HG03354 (cell line): ENCODE measurements around the gene LNX1.

Experiments used
- ATAC-seq: cut with Tn5 transposase; IDR thresholded peaks from one replicate; pipeline ENCODE4 v1.9.1; 2021; ENCODE audit warnings: mild to moderate bottlenecking; ENCODE audit not compliant: unreplicated experiment, poor library complexity, severe bottlenecking

The LNX1 gene

DNA sequence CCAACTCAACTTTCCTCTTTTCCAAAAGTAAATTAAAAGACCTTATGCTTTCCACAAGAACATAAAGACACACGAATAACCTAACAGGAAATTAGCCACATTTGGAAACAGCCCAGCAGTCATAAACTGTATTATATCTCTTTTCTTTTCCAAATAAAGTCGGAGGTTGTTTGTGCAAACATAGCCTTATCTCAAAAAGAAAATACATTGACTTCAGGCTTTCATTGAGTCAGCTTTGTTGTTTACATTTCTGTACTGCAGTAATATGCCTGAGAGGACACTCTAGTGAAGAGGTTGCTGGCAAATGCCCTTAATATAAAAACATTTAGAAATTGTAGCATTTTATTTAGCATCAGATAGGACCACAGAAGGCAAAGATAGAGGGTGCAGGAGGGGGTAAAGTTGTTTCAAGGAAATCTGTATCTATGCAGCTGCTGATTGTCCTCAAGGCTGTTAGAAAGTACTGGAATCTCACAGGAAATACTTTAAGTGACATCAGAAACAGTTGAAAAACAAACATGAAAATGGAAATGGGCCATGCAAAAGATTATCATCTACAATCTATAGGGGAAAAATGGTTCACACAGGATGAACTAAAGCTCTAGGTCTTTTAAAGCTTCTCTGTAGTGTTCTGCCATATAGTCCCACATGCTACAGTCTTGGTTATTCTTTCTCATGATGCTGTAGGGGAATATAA, 14.5 kb downstream of the LNX1 start:
- ATAC-seq: no peak

DNA sequence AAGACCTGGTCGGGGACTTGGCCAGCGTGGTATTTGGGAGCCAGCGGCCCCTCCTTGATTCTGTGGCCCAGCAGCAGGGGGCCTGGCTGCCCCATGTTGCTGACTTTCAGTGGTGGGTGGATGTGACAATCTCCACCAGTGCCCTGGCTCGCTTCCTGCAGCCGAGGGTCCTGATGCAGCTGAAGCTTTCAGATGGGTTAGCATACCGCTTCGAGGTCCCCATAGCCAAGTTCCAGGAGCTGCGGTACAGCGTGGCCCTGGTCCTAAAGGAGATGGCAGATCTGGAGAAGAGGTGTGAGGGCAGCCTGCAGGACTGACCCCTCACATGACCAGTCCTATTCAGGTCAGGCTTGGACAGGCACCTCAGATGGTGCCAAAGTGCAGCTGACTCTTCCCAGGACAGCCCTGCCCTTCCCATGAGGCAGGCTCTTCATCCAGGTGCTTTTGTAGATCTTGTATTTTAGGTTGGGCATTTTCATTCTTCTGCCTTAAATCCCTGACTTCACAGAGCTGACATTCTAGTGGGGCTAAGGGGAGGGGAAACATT, 15.1 kb downstream of the LNX1 start:
- ATAC-seq: no peak

- no peak for ATAC-seq
These were observed 15.7 kb downstream of the LNX1 start for GRCh38 chr4:53575552-53575951.

- ATAC-seq: no peak
These were observed 16.8 kb downstream of the LNX1 start for GRCh38 chr4:53574528-53574927.

DNA sequence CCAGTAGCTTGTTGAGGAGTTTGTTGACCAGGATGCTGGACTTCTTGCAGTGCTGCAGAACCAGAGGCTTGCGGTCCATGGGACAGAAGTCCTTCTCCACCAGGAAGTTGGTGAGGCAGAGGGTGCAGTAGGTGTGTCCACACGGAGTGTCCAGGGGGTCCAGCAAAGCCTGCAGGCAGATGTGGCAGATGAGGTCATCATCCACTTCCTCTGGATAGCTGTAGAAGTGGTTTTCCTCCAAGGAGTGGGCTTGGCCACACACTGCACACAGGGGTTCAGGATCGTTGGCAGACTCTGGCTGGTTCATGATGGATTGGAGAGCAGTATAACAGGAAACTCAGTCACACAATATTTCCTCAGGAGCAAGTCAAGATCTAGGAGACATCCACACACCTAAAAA, 17.6 kb downstream of the LNX1 start:
- ATAC-seq: no peak

GRCh38 chr4:53572600-53572994, 18.7 kb downstream of the LNX1 start:
- no peak for ATAC-seq

GRCh38 chr4:53571936-53572599, 19.2 kb downstream of the LNX1 start:
- no peak for ATAC-seq

DNA sequence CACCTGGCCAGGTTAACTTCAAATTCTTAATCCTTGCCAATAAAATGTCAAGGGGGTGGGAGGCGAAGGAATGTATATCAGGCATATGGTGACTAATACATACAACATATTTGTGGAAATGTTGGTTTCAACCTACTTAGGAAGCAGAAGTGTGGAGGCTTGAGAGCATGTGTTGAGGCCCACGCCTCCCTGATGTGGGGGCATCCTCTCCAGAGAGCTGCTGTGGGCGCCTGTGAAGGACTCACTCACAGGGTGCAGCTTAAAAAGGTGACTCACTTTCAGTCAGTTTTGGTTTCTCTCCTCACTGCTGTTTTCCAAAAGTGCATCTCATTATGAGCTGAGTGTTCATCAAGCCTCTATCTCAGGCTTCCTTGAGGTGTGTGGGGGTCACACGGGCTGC, 27.5 kb downstream of the LNX1 start:
- ATAC-seq: no peak

GRCh38 chr4:53562409-53562808, 28.9 kb downstream of the LNX1 start:
- ATAC-seq: no peak

DNA sequence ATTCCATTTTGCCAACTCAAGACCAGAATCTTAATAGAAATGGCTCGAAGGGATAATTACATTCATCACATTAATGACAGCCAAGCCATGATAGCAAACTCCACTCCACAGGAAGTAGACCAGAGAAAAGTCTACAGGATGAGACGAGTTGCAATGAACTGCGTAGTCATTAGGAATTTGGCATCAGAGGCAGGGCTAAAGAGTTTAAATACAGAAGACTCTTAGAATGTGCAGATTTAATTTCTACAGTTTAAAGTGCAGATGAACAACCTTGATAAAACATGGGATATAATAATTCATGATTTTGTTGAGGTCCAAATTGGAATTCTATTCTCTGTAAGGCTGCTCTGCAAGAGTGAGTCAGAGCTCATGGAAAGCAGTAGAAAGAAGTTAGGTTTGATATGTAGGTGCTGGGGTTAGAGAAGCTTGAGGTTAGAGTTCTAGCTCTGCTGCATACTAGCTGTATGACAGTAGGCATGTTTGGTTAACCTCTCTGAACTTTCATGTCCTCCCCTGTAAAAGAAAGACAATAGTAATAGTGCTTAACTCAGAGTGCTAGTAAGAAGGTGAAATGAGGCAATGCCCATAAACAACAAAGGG, 32.2 kb downstream of the LNX1 start:
- no peak for ATAC-seq

DNA sequence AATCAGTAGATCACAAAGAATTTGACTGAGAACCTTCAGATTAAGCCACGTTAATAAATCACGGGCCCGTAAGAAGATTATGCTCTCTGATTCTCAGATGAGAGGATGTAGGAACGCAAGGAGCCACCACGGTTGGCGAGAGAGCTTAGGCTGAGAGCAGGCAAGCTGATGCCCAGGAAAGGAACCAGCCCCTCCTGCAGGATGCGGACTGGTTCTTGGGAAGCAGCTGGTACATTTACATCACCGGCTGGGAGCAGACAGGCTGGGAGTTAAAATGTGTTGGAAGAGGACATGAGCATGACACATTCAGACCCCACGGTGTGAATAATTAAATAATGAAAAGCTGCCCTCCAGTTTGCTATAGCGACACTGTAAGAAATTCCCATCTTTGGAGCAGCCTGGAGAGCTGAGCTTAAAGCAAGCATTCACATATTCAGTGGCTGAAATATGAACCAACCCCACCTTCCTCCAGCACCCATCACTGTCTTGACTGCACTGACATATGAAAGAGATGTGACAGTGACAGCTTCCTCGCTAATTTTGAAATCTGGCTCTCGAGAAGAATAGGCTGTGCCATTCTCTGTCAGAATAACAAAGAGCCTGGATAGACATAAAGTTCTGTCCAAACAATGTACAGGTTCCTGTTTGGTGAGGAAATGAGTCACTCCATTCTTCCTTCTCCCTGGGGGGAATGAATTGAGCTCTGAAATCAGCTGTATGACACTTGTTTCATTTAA, 33.1 kb downstream of the LNX1 start:
- no peak for ATAC-seq

- ATAC-seq: no peak
These were observed 33.6 kb downstream of the LNX1 start for GRCh38 chr4:53557669-53558064.

DNA sequence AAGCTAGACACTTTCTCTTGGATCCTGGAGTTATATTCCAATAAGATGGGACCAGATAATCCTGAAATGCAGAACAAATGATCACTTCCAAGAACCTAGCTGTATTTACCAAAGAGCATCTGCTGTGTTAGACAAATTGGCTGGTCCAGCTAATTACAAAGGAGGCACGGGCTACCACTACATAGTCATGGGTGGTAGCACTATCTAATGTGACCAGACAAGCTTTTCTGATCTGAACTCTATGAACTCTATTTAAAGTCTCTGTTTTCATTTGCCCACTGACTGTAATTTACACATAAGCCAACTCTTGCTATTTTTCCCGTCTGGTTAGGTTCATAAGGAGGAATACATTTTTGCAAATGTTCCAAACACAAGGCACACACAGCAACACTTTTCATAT, 34.6 kb downstream of the LNX1 start:
- no peak for ATAC-seq

- ATAC-seq: no peak
These were observed 37.6 kb downstream of the LNX1 start for GRCh38 chr4:53553486-53554210.

GRCh38 chr4:53552711-53553110, 38.6 kb downstream of the LNX1 start:
- ATAC-seq: no peak

GRCh38 chr4:53551958-53552357, 39.3 kb downstream of the LNX1 start:
- ATAC-seq: no peak

GRCh38 chr4:53551281-53551864, 39.9 kb downstream of the LNX1 start:
- ATAC-seq: no peak

DNA sequence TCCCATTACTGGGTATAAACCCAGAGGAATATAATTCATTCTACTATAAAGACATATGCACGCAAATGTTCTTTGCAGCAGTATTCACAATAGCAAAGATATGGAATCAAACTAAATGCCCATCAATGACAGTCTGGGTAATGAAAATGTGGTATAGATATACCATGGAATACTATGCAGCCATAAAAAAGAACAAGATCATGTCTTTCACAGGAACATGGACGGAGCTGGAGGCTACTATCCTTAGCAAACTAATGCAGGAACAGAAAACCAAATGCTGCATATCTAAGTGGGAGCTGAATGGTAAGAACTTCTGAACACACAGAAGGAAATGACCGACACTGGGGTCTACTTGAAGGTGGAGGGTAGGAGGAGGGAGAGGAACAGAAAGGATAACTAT, 42.6 kb downstream of the LNX1 start:
- ATAC-seq: no peak

DNA sequence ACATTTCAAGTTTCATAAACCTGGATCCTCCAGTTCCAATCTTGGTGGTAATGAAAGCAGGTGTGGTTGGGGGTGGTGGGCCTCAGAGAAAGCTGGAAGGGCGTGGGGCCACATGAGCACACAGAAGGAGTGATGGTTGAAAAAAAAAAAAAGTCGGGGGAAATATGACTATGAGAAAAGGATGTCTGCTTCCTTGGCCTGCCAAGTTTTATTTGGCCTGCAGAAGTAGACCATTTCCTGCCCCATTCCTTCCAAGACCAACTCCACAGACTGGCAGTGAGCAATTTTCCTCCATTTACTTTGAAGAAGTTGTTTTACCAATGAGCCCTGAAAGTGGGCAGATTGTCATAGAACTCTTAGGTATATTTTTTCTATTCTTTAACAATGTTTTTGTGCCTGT, 43.3 kb downstream of the LNX1 start:
- ATAC-seq: no peak
